ENCODE measurements around the gene DNAJC7. TPM values are rescaled to one million over a fixed set of nuclear protein-coding genes. Genes with fewer than 3 reads are reported as not detected.
A peak's percentile ranks its signal among the peaks of the same experiment; 100 is the strongest.

Gene DNAJC7
- total RNA-seq, 1 experiment from 2014 or later, result 60.1 TPM

GRCh38 chr17:41975099-41976083 lies 41.8 kb downstream of the DNAJC7 start:
- Histone ChIP-seq H2AFZ (ENCODE audit: low read length) (no peak overlapping the region), H3K4me1 (ENCODE audit: insufficient read depth, low read length) (peaks cover 24% of the 10 kb centered on the region), H3F3A (ENCODE audit: low read length, unreplicated experiment) (no peaks in the 10 kb centered on the region), H3K9me3 (ENCODE audit: low read length) (no peaks in the 10 kb centered on the region), H3K27me3 (ENCODE audit: low read length) (no peaks in the 10 kb centered on the region), H3K9me2 (replicated peaks; ENCODE audit: low read length) (no peaks in the 10 kb centered on the region), H3K79me2 (ENCODE audit: low read length) (peaks cover 21% of the 10 kb centered on the region), H3K4me3 (ENCODE audit: low read length) (no peak overlapping the region), H4K20me1 (ENCODE audit: low read length) (peaks cover 7% of the 10 kb centered on the region), H3K36me3 (ENCODE audit: low read depth, low read length) (peaks cover 21% of the 10 kb centered on the region; the same call in 1 of the 2 replicates), H3K4me2 (ENCODE audit: low read length) (no peak overlapping the region), H3K27ac (ENCODE audit: low read length) (no peak overlapping the region), H3K9ac (ENCODE audit: low read length) (no peak overlapping the region)
- POLR2A ChIA-PET (ENCODE audit: unreplicated experiment), result interaction anchor here (0.6 to 0.8 kb wide), 2 partner anchors 830 to 834 kb away, joined by 3 to 4 read pairs; no protein-coding TSS in a partner anchor
- no TSS peak for BruUV-seq (replicated peaks)
- intact Hi-C loops (cut with micrococcal nuclease), result no loop called here
- no peak for ATAC-seq
- TF ChIP-seq EZH2 (IDR thresholded peaks at IDR 0.05; ENCODE audit: low read length, unreplicated experiment) (no peak), EZH2phosphoT487 (IDR thresholded peaks at IDR 0.05; ENCODE audit: borderline replicate concordance, low read length) (no peak), CTCF (conservative IDR thresholded peaks at IDR 0.05; ENCODE audit: low read depth, low read length) (no peak)
- DNase-seq, result no peak
- CTCF ChIA-PET, result no interaction called here

GRCh38 chr17:41974658-41975057 lies 42.6 kb downstream of the DNAJC7 start:
- Histone ChIP-seq H3K27me3 (ENCODE audit: low read length) (no peaks in the 10 kb centered on the region), H3K4me3 (ENCODE audit: low read length) (no peak overlapping the region), H3K9me3 (ENCODE audit: low read length) (no peaks in the 10 kb centered on the region), H3F3A (ENCODE audit: low read length, unreplicated experiment) (no peaks in the 10 kb centered on the region), H3K4me1 (ENCODE audit: insufficient read depth, low read length) (peaks cover 24% of the 10 kb centered on the region), H3K79me2 (ENCODE audit: low read length) (peaks cover 27% of the 10 kb centered on the region), H2AFZ (ENCODE audit: low read length) (no peak overlapping the region), H3K27ac (ENCODE audit: low read length) (no peak overlapping the region), H4K20me1 (ENCODE audit: low read length) (peaks cover 7% of the 10 kb centered on the region), H3K9ac (ENCODE audit: low read length) (no peak overlapping the region), H3K36me3 (ENCODE audit: low read depth, low read length) (peaks cover 21% of the 10 kb centered on the region; the same call in 1 of the 2 replicates), H3K9me2 (replicated peaks; ENCODE audit: low read length) (no peaks in the 10 kb centered on the region), H3K4me2 (ENCODE audit: low read length) (no peak overlapping the region)
- TF ChIP-seq EZH2 (IDR thresholded peaks at IDR 0.05; ENCODE audit: low read length, unreplicated experiment) (no peak), EZH2phosphoT487 (IDR thresholded peaks at IDR 0.05; ENCODE audit: borderline replicate concordance, low read length) (no peak), CTCF (conservative IDR thresholded peaks at IDR 0.05; ENCODE audit: low read depth, low read length) (no peak)
- DNase-seq, result no peak
- ChIA-PET POLR2A (ENCODE audit: unreplicated experiment) (interaction anchor here (0.8 kb wide), 1 partner anchor 834 kb away, joined by 3 read pairs; no protein-coding TSS in a partner anchor), CTCF (no interaction called here)
- TSS peak; percentile 15 for BruUV-seq (replicated peaks)
- intact Hi-C loops (cut with micrococcal nuclease), result no loop called here
- no peak for ATAC-seq

GRCh38 chr17:41974031-41974430 lies 43.2 kb downstream of the DNAJC7 start:
- Histone ChIP-seq H2AFZ (ENCODE audit: low read length) (no peak overlapping the region), H3K9ac (ENCODE audit: low read length) (no peak overlapping the region), H3K27ac (ENCODE audit: low read length) (no peak overlapping the region), H3K9me3 (ENCODE audit: low read length) (no peaks in the 10 kb centered on the region), H3K4me1 (ENCODE audit: insufficient read depth, low read length) (peaks cover 26% of the 10 kb centered on the region), H3F3A (ENCODE audit: low read length, unreplicated experiment) (no peaks in the 10 kb centered on the region), H3K4me3 (ENCODE audit: low read length) (no peak overlapping the region), H3K79me2 (ENCODE audit: low read length) (peaks cover 32% of the 10 kb centered on the region), H4K20me1 (ENCODE audit: low read length) (peaks cover 7% of the 10 kb centered on the region), H3K27me3 (ENCODE audit: low read length) (no peaks in the 10 kb centered on the region), H3K9me2 (replicated peaks; ENCODE audit: low read length) (no peaks in the 10 kb centered on the region), H3K4me2 (ENCODE audit: low read length) (no peak overlapping the region), H3K36me3 (ENCODE audit: low read depth, low read length) (peaks cover 21% of the 10 kb centered on the region; the same call in 1 of the 2 replicates)
- intact Hi-C loops (cut with micrococcal nuclease), result no loop called here
- POLR2A ChIA-PET (ENCODE audit: unreplicated experiment), result no interaction called here
- ATAC-seq (no peak), DNase-seq (no peak)
- no TSS peak for BruUV-seq (replicated peaks)
- TF ChIP-seq EZH2 (IDR thresholded peaks at IDR 0.05; ENCODE audit: low read length, unreplicated experiment) (no peak), CTCF (conservative IDR thresholded peaks at IDR 0.05; ENCODE audit: low read depth, low read length) (no peak), EZH2phosphoT487 (IDR thresholded peaks at IDR 0.05; ENCODE audit: borderline replicate concordance, low read length) (no peak)
- CTCF ChIA-PET, result no interaction called here

Data from PC-3 (cell line).